NOMO-1 treated with dmso at 0.1 percent for 144 hours (cell line): ENCODE results near the gene ACMSD.

ENCODE experiments used
- DNase-seq: peaks from one replicate; lab custom pipeline; 2025; ENCODE audit not compliant: unreplicated experiment; lab: John Stamatoyannopoulos, UW

ACMSD gene

DNA sequence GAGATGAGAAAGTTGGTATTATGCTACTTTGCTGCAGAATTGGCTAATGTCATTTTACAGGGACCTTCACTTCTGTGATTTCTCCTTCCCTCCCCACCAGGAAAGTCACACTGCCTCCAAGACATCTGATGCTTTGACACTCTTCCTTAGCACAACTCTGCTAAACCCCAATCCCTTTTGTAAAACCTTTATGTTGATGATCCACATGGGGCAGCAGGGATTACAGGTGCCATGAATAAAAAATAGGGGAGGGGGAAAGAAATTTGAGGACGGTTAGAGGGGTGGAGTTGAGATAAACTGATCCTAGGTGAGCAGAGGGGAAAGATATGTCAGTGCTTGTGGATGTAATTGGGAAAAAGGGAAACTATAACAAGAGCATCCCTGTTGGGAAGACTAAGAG lies 106.6 kb downstream of the ACMSD start:
- no peak for DNase-seq

DNA sequence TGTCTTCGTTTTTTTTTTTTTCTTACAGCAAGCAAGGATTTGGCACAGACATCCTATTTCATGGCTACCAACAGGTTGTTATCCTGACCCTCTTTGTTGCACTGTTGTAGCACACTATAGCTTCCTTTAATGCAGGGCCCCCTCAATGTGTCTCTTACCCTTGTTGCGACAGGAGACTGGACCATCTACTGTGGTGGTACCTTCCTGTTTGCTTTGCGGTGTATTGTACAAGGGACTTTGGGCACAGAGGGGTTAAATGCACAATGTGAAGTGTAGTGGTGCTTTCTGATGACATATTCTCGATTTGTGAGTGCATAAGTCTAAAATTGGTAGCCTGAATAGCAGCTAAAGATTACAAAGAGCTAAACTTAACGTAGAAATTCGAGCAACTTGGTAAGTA lies 107.7 kb downstream of the ACMSD start:
- no peak for DNase-seq

DNA sequence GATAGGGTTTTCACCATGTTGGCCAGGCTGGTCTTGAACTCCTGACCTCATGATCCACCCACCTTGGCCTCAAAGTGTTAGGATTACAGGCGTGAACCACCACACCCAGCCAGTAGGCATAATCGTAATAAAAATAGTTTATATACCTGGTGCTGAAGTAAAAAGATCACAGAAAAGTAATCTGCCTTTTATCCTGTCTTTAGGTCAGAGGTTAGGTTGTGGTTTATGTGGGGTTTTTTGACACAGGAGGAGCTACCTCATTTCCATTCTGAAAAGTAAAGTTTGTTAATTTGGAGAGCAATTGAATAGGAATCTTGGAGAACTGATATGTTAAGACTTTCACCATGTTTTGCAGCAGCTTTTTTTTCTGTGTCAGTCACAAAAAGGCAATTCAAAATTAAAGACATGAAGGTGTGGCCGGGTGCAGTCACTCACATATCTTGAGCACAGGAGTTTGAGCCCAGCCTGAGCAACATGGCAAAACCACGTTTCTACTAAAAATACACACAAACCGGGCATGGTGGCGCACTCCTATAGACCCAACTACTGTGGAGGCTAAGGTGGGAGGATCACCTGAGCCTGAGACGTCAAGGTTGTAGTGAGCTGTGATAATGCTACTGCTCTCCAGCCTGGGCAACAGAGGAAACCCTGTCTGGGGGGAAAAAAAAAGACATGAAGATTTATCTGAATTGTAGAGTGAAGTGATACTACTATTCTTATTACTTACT lies 111.7 kb downstream of the ACMSD start:
- DNase-seq = no peak

DNA sequence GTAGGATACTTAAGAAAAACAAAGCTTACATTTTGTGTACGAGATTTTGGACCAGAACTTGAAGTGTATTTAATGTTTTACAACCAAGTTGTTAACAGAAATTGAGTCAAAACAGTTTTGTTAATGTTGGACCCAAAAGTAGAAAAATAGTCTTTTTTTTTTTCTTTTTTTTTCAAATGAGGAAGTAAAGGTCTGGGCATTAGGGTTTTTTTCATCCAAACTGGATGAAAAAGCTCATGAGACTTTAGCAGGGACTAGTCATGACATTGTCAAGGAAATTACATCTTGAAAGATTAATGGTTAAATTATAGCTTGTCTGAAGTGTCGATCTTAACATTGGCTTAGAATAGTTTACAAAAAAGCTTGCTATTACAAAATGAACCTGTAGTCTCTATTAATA lies 112.5 kb downstream of the ACMSD start:
- DNase-seq = no peak
